Mesenchymal stem cell (in vitro differentiated cells and primary cell): ENCODE results near the gene PTPRQ. TPM values are rescaled to one million over a fixed set of nuclear protein-coding genes. Genes with fewer than 3 reads are reported as not detected.

Source experiments
- DNase-seq: peaks from one replicate; pipeline ENCODE4 v3.0.0-alpha.2; 2013
- H2AFZ ChIP-seq: one replicate; pipeline ENCODE4 v1.6.1; 2013; ENCODE audit warnings: low read depth, mild to moderate bottlenecking, control low read depth, inconsistent platforms, low read length, moderate library complexity
- H2AK5ac ChIP-seq: 2 replicates; pipeline ENCODE4 v1.6.1; 2013; ENCODE audit warnings: low read length, moderate library complexity, mild to moderate bottlenecking, inconsistent platforms; ENCODE audit not compliant: severe bottlenecking
- H2BK120ac ChIP-seq: one replicate; pipeline ENCODE4 v1.6.1; 2013; ENCODE audit warnings: low read depth, mild to moderate bottlenecking, inconsistent platforms, low read length, moderate library complexity
- H2BK12ac ChIP-seq, 2 experiments: one replicate each; pipeline ENCODE4 v1.6.1; 2013; ENCODE audit warnings: inconsistent platforms in 2 of 2, low read length in 2 of 2, mild to moderate bottlenecking in 2 of 2, moderate library complexity in 2 of 2, control low read depth in 1 of 2
- H2BK15ac ChIP-seq: one replicate; pipeline ENCODE4 v1.6.1; 2013; ENCODE audit warnings: mild to moderate bottlenecking, low read depth, inconsistent platforms; ENCODE audit not compliant: poor library complexity, severe bottlenecking
- H2BK5ac ChIP-seq: 2 replicates; pipeline ENCODE4 v1.6.1; 2013; ENCODE audit warnings: low read depth, mild to moderate bottlenecking, low read length, control low read depth, inconsistent platforms; ENCODE audit not compliant: poor library complexity, severe bottlenecking
- H3K14ac ChIP-seq, 2 experiments: one replicate each; pipeline ENCODE4 v1.6.1; 2013; ENCODE audit warnings: inconsistent platforms in 2 of 2, low read length in 2 of 2, control low read depth in 1 of 2, mild to moderate bottlenecking in 1 of 2, moderate library complexity in 1 of 2
- H3K18ac ChIP-seq, 2 experiments: one replicate each; pipeline ENCODE4 v1.6.1; 2013; ENCODE audit warnings: inconsistent platforms in 2 of 2, low read length in 2 of 2, control low read depth in 1 of 2, low read depth in 1 of 2, mild to moderate bottlenecking in 1 of 2
- H3K23ac ChIP-seq, 2 experiments: one replicate each; pipeline ENCODE4 v1.6.1; 2013; ENCODE audit warnings: inconsistent platforms in 2 of 2, low read length in 2 of 2, mild to moderate bottlenecking in 2 of 2, moderate library complexity in 2 of 2, control low read depth in 1 of 2
- H3K27ac ChIP-seq: 2 replicates; pipeline ENCODE4 v1.5.1; 2013; ENCODE audit warnings: mild to moderate bottlenecking, moderate library complexity, low read length, control low read depth, inconsistent platforms; ENCODE audit not compliant: poor library complexity, severe bottlenecking
- H3K27me3 ChIP-seq, 2 experiments: 2 replicates each; pipeline versions ENCODE4 v1.6.1 to v1.7.0; 2013; ENCODE audit warnings: low read length in 2 of 2, mild to moderate bottlenecking in 2 of 2, moderate library complexity in 2 of 2, control low read depth in 1 of 2, inconsistent platforms in 1 of 2; ENCODE audit not compliant: control insufficient read depth in 1 of 2, insufficient read depth in 1 of 2
- H3K36me3 ChIP-seq, 2 experiments: 2 replicates each; pipeline versions ENCODE4 v1.6.1 to v1.7.0; 2013; ENCODE audit warnings: low read length in 2 of 2, control low read depth in 1 of 2, inconsistent platforms in 1 of 2, low read depth in 1 of 2, mild to moderate bottlenecking in 1 of 2; ENCODE audit not compliant: insufficient read depth in 2 of 2, control insufficient read depth in 1 of 2
- H3K4ac ChIP-seq, 2 experiments: one replicate each; pipeline ENCODE4 v1.6.1; 2013; ENCODE audit warnings: inconsistent platforms in 2 of 2, low read length in 2 of 2, mild to moderate bottlenecking in 2 of 2, moderate library complexity in 2 of 2, control low read depth in 1 of 2, low read depth in 1 of 2
- H3K4me1 ChIP-seq: 2 replicates; pipeline ENCODE4 v1.6.1; 2013; ENCODE audit warnings: low read depth, low read length, control low read depth; ENCODE audit not compliant: control insufficient read depth, insufficient read depth
- H3K4me2 ChIP-seq: 2 replicates; pipeline ENCODE4 v1.6.1; 2013; ENCODE audit warnings: low read length, mild to moderate bottlenecking, inconsistent platforms; ENCODE audit not compliant: poor library complexity, severe bottlenecking
- H3K4me3 ChIP-seq, 2 experiments: 2 replicates each; pipeline versions ENCODE4 v1.5.1 to v1.7.0; 2013; ENCODE audit warnings: low read length in 2 of 2, mild to moderate bottlenecking in 2 of 2, control low read depth in 1 of 2, low read depth in 1 of 2; ENCODE audit not compliant: insufficient read depth in 1 of 2
- H3K79me1 ChIP-seq: replicated peaks from 2 replicates; pipeline ENCODE4 v1.6.1; 2013; ENCODE audit warnings: mild to moderate bottlenecking, control low read depth, low read length, inconsistent platforms; ENCODE audit not compliant: poor library complexity, severe bottlenecking
- H3K9ac ChIP-seq: 2 replicates; pipeline ENCODE4 v1.7.0; 2013; ENCODE audit warnings: mild to moderate bottlenecking, low read length, moderate library complexity
- H3K9me3 ChIP-seq: 2 replicates; pipeline ENCODE4 v1.7.0; 2013; ENCODE audit warnings: mild to moderate bottlenecking, low read length; ENCODE audit not compliant: control insufficient read depth
- H4K8ac ChIP-seq: one replicate; pipeline ENCODE4 v1.6.1; 2013; ENCODE audit warnings: inconsistent platforms, mild to moderate bottlenecking, low read length, moderate library complexity
- H4K91ac ChIP-seq: one replicate; pipeline ENCODE4 v1.6.1; 2013; ENCODE audit warnings: mild to moderate bottlenecking, low read length, inconsistent platforms
- WGBS: methylation state at CpG from one replicate; pipeline ENCODE4 v1.1.7; 2013; ENCODE audit warnings: mixed read lengths; 5-methylcytosine and 5-hydroxymethylcytosine counted together
- polyA plus RNA-seq, 2 experiments: library from polyadenylated mRNA; stranded (reverse); fragments of 200-250 nt; gene quantifications; one replicate each; pipeline ENCODE4 v1.2.3, GENCODE V29; 2013

The PTPRQ gene, protein sequence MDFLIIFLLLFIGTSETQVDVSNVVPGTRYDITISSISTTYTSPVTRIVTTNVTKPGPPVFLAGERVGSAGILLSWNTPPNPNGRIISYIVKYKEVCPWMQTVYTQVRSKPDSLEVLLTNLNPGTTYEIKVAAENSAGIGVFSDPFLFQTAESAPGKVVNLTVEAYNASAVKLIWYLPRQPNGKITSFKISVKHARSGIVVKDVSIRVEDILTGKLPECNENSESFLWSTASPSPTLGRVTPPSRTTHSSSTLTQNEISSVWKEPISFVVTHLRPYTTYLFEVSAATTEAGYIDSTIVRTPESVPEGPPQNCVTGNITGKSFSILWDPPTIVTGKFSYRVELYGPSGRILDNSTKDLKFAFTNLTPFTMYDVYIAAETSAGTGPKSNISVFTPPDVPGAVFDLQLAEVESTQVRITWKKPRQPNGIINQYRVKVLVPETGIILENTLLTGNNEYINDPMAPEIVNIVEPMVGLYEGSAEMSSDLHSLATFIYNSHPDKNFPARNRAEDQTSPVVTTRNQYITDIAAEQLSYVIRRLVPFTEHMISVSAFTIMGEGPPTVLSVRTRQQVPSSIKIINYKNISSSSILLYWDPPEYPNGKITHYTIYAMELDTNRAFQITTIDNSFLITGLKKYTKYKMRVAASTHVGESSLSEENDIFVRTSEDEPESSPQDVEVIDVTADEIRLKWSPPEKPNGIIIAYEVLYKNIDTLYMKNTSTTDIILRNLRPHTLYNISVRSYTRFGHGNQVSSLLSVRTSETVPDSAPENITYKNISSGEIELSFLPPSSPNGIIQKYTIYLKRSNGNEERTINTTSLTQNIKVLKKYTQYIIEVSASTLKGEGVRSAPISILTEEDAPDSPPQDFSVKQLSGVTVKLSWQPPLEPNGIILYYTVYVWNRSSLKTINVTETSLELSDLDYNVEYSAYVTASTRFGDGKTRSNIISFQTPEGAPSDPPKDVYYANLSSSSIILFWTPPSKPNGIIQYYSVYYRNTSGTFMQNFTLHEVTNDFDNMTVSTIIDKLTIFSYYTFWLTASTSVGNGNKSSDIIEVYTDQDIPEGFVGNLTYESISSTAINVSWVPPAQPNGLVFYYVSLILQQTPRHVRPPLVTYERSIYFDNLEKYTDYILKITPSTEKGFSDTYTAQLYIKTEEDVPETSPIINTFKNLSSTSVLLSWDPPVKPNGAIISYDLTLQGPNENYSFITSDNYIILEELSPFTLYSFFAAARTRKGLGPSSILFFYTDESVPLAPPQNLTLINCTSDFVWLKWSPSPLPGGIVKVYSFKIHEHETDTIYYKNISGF (N-terminal part only)
- 0.01 TPM for polyA plus RNA-seq (2013, experiment 1 of 2)
- not detected for polyA plus RNA-seq (2013, experiment 2 of 2)

DNA sequence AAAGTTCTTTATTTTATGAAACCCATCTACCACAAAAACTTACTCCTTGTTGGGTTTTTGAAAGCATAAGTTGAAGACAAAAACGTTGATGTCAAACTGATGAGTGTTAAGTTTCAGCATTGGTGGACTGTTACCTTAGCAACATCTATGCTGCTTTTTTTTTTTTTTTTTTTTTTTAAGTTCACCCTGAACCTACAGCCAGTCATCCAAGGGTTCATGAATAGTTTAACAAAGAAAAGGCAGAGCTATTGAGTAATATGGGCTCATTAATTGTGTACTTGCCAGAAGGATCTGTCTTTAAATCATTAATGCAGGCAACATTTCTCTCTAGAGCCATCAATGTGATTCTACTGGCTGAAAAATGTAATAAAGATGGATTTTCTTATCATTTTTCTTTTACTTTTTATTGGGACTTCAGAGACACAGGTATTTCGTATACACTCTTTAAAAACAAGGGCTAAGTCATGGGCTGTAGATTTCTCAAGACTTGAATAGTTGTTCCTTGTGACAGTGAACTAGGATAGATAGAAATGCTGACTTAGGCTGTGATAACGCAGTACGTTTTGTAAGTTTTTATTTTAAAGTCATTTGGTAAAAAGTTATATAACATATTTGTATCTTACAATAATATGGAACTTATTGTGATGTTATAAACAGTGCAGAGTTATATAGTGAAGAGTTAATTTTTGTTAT is at the start of gene PTPRQ:
Gene PTPRQ (plus strand): TSS at position 262 of the 693 bp plus-strand sequence. CDS start 111 bp downstream, at position 373.
- Histone ChIP-seq H3K27me3 (no peaks in the 10 kb centered on the region), H4K91ac (no peak within 1 kb of the TSS), H3K9ac (no peak within 1 kb of the TSS), H3K4me2 (no peak within 1 kb of the TSS), H3K27ac (no peak within 1 kb of the TSS), H3K4ac (no peak within 1 kb of the TSS), H2AK5ac (no peak within 1 kb of the TSS), H3K36me3 (no peaks in the 10 kb centered on the region), H2BK15ac (no peak within 1 kb of the TSS), H3K4me1 (no peaks in the 10 kb centered on the region), H2BK12ac (no peak within 1 kb of the TSS), H3K23ac (no peak within 1 kb of the TSS), H2BK5ac (no peak within 1 kb of the TSS), H2AFZ (no peak within 1 kb of the TSS), H3K4me3 (no peak within 1 kb of the TSS), H3K18ac (no peak within 1 kb of the TSS), H3K14ac (no peak within 1 kb of the TSS), H4K8ac (no peak within 1 kb of the TSS), H3K79me1 (no peaks in the 10 kb centered on the region), H3K9me3 (peaks cover 2% of the 10 kb centered on the region), H2BK120ac (no peak within 1 kb of the TSS)
- WGBS, result 78% methylated on average over 1 of the region's 4 CpGs
- no peak for DNase-seq

GRCh38 chr12:80400571-80400991 is 43.5 kb upstream of the PTPRQ start:
- H3K4ac ChIP-seq, result no peak overlapping the region
- no peak overlapping the region for H2AK5ac ChIP-seq
- no peaks in the 10 kb centered on the region for H3K79me1 ChIP-seq
- H3K9me3 ChIP-seq, result no peaks in the 10 kb centered on the region
- no peaks in the 10 kb centered on the region for H3K27me3 ChIP-seq
- no peak overlapping the region for H4K8ac ChIP-seq
- H3K23ac ChIP-seq, result no peak overlapping the region
- no peak overlapping the region for H2BK5ac ChIP-seq
- H3K4me1 ChIP-seq, result no peaks in the 10 kb centered on the region
- H2BK15ac ChIP-seq, result no peak overlapping the region
- peak overlapping the region; percentile 27 for H2AFZ ChIP-seq
- no peaks in the 10 kb centered on the region for H3K36me3 ChIP-seq
- H3K4me2 ChIP-seq, result no peak overlapping the region
- H3K4me3 ChIP-seq, result peak overlapping the region in 1 of 2 experiments; percentile 80
- H3K18ac ChIP-seq, result no peak overlapping the region
- H3K27ac ChIP-seq, result no peak overlapping the region
- no peak overlapping the region for H2BK12ac ChIP-seq
- 70% methylated on average over 20 of the region's 20 CpGs for WGBS
- DNase-seq, result no peak
- peak overlapping the region; percentile 63 for H3K9ac ChIP-seq
- no peak overlapping the region for H3K14ac ChIP-seq
- peak overlapping the region; percentile 29 for H4K91ac ChIP-seq
- H2BK120ac ChIP-seq, result no peak overlapping the region

DNA sequence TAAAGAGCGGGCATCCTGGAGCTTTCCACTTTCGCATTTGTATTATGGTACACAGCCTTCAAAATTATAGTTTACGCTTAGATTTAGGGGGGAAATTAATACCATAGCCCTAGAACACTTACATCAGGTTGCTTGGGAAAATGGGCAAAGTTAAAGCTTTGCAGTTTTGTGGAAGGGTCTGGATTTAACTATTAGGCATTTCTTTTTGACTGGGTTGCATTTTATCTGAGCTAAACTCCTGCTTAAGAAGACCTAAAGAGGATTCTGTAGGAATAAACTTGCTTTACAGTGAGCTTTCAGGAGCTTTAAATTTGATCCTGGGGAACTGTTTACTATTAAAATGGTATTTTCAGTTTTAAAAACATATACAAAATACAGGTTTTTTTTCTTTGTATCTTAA is 42.8 kb upstream of the PTPRQ start:
- no peaks in the 10 kb centered on the region for H3K27me3 ChIP-seq
- peak overlapping the region in 1 of 2 experiments; percentile 80 for H3K4me3 ChIP-seq

More for the DNA sequence above, 42.8 kb upstream of the PTPRQ start:
- Histone ChIP-seq H3K4me1 (no peaks in the 10 kb centered on the region), H2BK12ac (no peak overlapping the region), H3K9ac (peak overlapping the region; percentile 63), H3K14ac (no peak overlapping the region), H2BK5ac (no peak overlapping the region), H3K4me2 (no peak overlapping the region), H3K23ac (no peak overlapping the region), H3K79me1 (no peaks in the 10 kb centered on the region), H4K91ac (no peak overlapping the region), H2AK5ac (no peak overlapping the region), H3K27ac (no peak overlapping the region), H2BK120ac (no peak overlapping the region), H4K8ac (no peak overlapping the region), H3K36me3 (no peaks in the 10 kb centered on the region), H3K9me3 (no peaks in the 10 kb centered on the region), H3K18ac (no peak overlapping the region), H2BK15ac (no peak overlapping the region), H2AFZ (no peak overlapping the region), H3K4ac (no peak overlapping the region)
- no CpG with 5 or more reads among the region's 3 CpGs for WGBS
- no peak for DNase-seq
